ENCODE data around the gene GNB1L.
A peak's percentile ranks its signal among the peaks of the same experiment; 100 is the strongest.
"Not testable (repeated sequence)": the region's sequence is repeated elsewhere in the genome, so short reads cannot be mapped to it uniquely, and the experiment has no call there.

GNB1L gene

DNA sequence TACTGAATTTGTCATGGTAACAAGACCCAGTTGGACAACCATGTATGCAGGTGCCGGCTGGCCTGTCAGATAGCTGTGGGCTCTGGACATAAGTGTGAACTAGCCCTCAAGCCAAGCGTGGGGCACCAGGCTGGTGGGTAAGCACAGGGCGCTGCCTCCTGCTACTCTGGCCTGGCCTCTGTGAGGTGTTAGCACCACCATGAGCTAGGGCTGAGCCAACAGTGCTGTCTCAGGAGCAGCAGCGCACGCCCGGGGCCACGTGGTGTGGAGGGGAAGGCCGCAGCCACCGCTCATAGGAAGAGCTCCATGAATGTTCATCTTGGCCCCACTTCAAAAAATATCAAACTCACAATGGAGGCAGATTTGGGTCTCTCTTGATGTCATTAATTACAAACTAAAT lies 35.3 kb upstream of the GNB1L start:
- peak in 1 of 3 donors; percentile 33 for DNase-seq (ENCODE audit: low read depth in 2 of 3, low spot score in 1 of 3)

DNA sequence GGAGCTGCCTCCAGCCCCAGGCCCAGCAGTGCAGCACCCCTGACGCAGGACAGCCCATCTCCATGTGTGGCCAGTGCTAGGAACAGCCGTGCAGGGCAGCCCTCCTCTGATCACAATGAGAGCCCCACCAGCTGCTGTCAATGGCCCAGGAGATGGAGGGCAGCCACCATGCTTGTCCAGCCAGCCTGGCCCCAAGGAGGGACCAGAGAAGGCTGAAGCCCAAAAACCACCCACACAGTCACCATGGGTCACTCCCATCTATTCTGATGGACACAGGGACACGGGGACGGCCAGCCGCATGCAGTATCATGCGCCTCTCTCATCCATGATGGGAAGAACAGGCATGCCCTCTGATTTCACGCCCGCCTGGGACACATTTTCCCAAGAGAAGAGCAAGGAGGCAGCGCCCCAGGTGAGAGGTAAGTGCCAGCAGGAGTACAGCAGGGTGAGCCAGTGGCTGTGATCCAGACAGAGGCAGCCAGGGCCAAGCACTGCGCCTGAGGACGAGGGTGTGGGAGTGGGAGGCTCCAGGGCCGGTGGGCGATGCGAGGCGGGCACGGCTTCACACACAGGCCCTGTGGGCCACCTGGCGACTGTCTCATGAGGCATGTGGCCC lies 33.6 kb upstream of the GNB1L start:
- DNase-seq (ENCODE audit: low read depth in 2 of 3, low spot score in 1 of 3) = no peak

DNA sequence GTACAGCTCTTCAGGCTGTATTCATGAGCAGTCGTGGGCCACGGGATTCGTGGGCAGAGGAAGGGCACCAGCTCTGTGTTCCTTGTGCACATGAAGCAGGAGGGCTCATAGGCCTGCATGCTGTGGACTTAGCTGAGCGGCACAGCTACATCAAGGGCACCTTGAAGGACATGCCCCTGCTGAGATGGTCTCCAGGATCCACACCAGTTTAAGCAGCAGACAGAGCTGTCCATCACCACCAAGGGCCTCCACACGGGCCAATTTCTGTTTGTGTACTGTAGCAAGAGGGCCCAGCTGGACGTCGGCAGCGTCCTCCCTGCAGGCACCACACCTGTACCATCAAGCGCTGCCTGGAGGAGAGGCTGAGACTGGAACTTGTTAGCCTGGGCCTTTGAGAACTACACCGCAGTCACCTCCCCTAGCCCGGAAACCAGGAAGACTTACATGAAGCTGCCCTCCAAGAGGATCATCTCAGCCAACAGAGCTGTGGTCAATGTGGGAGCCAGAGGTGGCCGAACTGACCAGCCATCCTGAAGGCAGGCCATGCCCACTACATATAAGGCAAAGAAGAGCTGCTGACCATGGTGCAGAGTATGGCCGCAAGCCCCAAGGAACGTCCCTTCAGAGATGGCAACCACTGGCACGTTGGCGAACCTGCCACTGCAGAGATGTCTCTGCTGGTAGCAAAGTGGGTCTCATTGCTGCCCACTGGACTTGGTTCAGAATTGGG lies 32.7 kb upstream of the GNB1L start:
- DNase-seq (ENCODE audit: low read depth in 2 of 3, low spot score in 1 of 3) = no peak

DNA sequence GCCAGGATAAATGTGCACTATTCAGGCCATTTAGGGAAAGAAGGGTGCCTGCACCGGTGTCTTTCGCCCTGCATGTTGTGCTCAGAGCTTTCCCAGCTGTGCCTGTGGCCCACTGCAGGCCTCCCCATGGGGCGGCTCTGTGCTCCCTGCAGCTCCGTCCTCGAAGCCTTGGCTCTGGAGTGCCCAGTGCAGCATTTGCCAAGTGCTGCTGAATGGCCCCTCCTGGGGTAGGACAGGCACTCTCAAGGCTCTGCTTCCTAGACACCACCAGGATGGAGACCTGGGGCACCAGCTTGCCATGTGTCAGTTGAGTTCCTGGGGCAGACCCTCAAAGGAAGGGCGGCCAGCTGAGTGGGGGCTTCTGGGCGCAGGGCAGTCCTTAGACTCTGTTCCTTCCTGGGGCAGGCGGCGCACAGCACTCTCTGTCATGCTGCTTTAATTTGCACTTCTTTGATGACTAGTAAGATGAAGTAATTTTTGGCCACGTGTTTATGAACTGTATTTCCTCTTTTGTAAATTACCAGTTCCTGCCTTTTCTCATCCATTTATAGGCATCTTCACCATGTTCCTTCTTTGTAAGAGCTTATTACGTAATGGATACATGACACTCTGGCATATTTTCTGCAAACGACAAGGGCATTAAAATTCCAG lies 32.1 kb upstream of the GNB1L start:
- DNase-seq (ENCODE audit: low read depth in 2 of 3, low spot score in 1 of 3) = no peak

DNA sequence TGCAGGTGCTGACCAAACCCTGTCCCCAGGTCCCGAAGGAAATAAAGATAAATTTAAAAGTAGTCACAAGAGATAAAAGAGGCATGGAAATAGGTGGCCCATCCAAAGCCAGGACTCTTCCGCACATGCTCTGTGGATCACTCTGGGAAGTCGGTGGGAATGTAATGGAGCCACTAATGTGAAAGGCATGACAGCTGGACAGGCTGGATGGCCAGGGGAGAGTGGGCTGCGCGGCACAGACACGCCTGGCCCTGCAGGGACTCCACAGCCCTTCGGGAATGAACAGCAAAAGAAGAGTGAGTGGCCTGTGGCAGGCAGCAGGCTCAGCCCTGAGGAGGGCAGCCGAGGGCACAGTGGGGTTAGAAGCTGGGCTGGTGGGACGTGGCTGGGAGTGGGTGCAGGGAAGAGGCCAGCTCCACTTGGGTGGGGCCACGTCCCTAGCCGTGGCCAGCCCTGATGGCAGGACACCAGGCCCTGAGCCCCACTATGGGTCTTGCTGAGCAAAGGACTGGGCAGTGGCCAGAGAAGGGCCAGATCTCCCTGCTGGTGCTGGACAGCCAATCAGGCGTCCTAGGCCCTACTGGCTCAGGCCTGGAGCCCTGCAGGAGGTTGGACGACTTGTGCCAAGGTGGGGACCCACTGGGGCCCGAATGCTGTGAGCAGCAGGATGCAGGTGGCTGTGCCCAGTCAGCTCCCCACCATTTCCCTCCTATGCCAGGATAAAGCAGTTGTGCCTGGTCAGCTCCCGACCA lies 31.3 kb upstream of the GNB1L start:
- DNase-seq (ENCODE audit: low read depth in 2 of 3, low spot score in 1 of 3) = no peak

DNA sequence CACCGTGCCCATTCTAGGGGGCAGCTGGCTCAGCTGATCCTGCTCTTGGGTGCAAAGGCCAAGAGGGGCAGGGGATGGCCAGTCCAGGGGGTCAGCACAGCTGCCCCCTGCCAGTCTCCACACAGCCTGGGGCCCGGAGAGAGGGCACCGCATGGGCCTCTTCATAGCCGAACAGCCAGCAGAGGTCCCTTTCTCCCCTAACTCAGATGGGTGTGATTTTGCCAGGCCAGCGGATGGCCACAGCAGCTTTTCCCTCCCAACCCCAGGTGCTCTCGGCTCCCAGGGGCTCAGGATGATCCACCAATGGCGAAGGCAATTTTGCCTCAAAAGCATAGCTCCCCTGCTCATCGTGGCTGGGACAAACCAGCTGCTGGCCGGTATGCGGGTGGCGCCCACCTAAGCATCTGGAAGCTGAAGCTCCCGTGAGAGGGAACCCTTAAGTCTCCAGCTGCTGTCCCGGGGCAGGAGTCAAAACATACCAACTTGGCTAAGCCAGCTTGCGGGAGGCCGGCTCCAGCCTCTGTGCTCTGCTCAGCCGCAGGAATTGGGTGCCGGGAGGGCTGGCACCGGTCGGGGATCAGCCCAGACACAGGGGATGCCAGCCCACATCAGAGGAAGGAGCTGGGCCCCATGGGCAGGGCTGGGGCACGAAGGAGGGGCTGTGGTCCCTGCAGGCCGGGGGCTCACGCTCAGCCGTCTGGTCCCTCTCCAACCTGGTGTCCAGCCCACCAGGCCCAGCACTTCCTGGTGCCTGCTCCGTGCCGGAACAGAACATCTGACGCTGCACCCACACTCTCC lies 30.5 kb upstream of the GNB1L start:
- DNase-seq (ENCODE audit: low read depth in 2 of 3, low spot score in 1 of 3) = no peak

DNA sequence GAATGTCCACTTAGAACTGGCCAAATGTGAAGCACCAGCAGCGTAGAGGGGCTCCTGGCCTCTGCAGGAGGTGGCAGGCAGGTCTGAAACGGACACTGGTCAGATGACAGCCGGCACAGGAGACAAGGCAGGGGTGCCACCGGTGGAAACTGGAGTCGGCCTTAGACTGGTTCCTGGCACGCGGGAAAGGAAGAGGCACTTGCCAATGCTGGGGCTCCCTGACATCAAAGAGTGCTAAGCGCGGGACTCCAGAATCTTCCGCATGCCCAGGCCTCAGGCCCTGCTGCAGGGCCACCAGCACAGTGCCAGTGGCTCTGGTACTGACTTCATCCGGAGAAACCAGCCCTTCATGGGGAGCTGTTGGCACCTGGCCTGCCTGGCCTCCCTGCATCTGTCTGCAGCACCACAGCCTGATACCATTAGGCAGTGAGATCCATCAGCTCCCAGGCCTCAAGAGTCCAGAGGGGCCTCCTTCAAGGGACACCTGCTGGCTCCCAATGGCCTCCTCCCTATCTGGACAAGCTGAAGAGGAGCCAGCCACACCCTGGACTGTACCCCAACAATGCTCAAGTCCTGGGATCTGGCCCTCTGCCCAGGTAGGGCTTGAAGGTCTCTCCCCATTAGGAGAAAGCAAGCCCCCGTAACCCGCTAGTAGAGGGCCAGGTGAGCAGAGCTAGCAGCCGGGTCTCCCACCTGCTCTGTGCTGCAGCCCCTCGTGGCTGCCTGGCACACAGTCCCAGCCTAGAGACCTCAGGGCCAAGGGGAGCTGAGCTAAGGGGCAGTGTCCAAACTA lies 29.7 kb upstream of the GNB1L start:
- no peak for DNase-seq (ENCODE audit: low read depth in 2 of 3, low spot score in 1 of 3)

DNA sequence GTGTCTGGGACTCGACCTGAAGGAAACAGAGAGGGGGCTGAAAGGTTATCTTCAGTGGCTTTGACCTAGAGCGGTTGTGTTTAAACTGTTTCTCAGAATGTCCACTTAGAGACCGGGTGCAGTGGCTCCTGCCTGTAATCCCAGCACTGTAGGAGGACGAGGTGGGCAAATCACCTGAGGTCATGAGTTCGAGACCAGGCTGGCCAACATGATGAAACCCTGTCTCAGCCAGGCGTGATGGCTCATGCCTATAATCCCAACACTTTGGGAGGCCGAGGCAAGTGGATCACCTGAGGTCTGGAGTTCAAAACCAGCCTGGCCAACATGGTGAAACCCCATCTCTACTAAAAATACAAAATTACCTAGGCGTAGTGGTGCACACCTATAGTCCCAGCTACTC lies 28.8 kb upstream of the GNB1L start:
- not testable (repeated sequence) for DNase-seq (ENCODE audit: low read depth in 2 of 3, low spot score in 1 of 3)

DNA sequence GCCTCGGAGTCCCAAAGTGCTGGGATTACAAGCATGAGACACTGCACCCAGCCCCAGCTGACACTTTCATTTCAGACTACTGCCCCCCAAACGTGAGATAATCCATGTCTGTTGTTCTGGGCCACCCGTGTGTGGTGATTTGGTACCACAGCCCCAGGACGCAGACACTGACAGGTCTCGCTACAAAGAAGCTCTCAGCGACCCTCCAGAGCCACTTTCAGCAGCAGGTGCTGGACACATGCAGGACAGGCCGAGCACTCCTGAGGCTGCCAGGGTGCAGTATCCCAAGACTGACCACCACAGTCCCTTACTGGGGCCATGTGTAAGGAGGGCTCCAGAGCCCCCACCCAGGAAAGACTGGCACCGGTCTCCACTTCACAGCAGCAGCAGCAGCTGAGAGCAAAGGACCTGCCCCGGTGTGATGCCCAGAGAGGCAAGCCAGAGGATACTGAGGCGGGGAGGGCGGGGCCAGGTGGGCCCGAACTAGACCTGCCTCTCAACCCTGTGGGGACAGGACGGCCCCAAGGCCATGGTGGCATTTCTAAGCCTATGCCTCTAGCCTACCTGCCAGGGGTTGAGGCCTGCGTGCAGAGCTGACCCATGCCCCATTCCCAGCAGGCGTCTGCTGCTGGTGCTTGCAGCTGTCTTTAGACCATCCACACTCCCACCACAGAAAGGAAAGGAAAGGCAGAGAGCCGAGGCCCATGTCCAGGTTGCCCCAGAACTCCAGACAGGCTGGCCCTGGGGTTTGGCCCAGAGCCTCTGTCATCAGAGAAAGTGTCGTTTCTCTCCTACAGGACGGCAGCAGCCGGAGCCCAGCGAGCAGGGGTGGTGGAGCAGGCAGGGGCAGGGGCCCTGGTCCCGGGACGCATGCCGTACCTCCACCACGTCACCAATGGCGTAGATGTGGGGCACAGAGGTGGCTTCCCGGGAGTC lies 28.0 kb upstream of the GNB1L start:
- no peak for DNase-seq (ENCODE audit: low read depth in 2 of 3, low spot score in 1 of 3)

DNA sequence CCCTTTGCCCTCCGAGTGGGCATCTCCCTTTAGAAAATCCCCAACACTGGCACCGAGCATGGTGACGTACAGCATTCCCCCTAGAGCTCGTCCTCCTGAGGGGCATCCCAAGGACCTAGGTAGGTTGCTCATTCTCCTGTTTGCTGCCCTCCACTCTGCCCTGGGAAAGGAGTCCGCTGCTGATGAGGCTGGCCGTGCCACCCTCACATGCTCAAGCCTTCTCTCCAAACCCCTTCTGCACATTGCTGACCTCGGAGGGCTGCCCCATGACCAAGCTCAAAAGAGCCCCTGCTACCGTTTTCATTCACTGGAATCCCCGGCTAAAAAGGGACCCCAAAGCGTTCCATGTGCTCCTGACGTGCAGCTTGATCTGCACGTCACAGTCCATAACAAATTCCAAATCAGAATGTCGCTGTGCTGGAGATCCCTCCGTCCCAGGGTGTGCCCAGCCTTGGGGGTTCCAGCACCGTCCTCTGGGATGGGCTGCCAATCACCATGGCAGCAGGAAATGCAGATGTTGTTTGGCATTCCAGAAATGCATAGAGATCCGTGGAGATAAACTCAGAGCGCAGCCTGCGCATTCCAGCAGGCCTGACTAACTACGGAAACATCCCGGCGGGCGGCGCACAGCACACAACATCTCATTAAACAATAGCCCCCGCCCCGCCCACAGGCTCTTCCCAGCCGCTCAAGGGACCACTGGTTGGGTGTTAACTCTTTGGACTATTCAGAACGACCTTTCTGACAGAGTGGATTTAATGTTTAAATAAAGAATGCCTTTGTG lies 26.3 kb upstream of the GNB1L start:
- no peak for DNase-seq (ENCODE audit: low read depth in 2 of 3, low spot score in 1 of 3)

DNA sequence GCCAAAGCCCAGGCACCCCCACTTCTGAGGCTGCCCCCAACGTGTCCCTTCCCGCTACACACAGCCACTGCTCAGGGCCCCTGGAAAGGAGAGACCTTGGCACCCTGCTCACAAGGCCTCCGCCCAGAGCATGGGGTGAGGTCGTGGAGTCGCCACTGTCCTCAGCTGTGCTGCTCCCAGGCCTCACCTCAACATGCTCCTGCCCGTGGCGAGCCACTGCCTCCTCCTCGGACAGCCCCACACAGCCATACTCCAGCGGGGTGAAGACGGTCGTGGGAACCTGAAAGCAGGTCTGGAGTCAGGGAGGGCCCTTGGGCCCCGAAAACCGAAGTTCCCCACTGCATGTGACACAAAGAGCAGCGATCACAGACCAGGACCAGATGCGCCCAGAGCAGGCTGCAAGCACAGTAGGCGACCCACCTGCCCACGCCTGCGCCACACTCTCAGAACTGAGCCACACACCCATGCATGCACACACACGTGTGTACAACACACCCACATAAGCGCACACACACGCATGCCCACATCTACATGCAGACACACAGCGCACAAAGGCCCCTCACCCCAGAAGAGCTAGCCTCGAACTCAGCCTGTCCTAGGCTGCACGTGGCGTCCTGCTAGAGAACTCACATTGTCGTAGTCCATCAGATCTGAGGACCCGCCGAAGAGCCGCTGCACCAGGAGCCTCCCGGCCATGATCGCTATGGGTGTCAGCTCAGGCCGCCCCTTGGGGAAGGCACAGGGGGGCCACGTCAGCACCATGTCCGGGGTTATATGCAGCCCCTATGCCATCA lies 25.5 kb upstream of the GNB1L start:
- no peak for DNase-seq (ENCODE audit: low read depth in 2 of 3, low spot score in 1 of 3)

DNA sequence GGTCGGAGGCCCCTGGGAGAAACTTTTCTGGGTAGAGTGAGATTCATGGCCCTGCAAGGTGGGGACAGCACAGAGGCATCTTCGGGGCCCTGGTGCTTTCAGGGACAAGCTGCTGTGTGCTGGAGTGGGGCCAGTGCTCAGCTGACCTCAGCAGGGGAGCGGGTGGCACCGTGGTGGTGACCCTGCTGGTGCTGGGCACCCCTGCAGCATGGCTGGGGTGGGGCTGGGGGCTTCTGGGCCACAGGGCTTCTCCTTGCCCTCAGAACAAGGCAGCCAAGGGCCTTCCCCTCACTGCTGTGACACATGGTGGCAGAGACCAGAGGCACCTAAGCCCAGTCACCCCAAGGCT lies 24.9 kb upstream of the GNB1L start:
- DNase-seq (ENCODE audit: low read depth in 2 of 3, low spot score in 1 of 3) = no peak

DNA sequence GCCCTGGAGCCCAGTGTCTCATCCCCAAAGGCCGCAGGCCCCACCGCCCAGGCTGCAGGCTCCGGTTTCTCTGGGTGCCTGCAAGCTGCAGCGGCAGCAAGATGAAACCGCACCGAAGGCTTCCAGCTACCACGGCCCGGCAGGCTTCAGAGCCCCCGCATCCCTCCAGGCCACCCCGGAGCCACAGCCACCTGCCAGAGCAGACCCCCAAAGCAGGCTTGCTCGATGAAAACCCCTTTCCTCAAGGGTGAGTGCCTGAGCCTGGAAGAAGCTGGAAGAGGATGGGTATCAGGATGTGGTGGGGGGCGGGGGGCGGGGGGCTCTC lies 24.5 kb upstream of the GNB1L start:
- no peak for DNase-seq (ENCODE audit: low read depth in 2 of 3, low spot score in 1 of 3)

DNA sequence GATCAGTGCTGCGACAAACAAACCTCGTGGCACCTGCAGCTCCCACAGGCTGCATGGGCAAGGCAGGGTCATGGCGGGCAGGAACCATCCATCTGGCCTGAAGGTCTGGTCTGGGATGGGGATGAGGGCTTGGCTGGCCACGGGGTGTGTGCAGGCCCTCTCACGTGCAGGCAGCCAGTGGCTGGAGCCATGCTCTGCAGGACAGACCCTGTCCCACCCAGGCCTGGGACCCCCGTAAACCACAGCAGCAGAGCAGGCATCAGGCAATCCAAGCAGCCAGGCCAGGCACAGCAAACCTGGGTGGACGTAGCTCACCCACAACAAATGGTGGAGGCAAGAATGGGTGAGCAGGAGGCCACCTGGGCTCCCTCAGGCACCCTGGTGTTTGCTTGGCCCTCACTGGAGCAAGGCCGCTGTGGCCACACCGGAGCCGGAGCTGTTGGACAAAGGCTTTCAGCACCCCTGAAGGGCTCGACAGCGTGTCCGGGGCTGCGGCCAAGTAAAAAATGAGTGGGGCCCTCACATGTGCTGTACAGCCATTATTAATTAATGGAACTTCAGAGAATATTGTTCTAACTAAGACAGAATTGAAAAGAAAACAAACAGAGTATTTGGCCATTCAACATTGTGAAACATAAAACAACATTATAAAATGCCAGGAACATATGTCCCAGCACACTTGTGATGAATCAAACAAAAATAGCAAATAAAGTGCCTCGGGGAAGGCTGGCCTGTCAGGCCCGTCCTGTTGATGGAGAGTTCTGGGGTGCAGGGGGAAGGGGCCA lies 24.0 kb upstream of the GNB1L start:
- no peak for DNase-seq (ENCODE audit: low read depth in 2 of 3, low spot score in 1 of 3)

DNA sequence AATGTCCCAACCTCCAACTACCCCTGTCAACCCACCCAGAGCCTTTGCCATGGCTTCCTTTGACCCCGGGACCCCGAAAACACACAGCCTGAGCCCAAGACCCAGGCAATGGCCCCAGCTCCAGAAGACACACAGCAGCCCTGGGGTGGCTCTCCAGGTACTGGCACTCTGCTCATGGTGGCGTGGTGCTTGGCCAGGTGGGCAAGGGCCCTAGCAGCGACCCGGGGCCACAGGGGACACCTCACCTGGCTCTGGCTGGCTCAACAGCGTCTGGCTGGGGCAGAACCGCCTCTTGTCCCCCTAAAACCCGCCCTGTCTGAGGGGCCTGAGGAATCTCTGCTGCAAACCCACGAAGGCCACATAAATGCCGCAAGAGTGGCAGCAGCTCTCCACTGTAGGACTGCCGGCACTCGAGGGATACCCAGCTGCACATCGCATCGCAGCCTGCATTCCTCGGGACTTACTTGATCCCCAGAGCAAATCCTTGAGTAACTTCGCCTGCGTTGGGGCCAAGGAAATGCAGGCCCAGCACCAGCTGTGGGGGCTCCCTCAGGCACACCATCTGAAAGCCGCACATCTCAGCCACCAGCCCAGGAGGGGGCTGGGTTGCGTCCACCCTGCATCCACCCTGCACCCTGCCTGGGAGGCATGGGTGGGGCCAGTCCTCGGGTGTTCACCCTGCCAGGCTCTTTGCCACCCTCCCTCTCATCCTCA lies 23.1 kb upstream of the GNB1L start:
- no peak for DNase-seq (ENCODE audit: low read depth in 2 of 3, low spot score in 1 of 3)

DNA sequence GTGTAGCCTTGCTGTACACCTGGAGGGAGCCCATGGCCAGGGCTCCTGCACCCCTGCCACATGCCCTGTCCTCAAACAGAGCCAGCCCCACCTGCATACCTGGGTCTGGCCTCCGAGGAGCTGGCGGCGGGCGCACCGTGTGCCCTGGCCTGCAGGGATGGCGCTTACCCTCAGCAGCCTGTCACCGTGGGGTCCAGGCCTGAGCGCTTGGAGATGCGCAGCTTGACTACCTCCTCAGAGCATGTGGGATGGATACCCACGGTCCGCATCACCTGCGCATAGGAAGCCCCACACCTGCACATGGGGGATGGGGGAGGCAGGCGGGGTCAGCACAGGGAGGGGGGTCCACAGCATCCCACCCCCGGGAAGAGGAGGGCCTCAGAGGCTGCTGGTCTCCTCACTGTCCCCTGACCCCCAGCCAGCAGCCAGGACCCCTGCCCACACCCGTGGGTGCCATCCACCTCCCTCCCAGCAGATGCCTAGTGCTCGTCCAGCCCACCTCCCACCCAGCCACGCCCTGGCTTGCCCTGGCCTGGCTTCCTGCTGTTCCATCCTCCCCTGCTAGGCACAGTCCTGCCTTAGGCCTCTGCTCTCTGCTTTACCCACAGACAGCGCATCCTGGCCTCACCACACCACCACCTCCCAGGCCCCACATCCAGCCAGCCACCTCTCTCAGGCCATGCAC lies 22.4 kb upstream of the GNB1L start:
- DNase-seq (ENCODE audit: low read depth in 2 of 3, low spot score in 1 of 3) = no peak
